WERI-Rb-1 (cell line): ENCODE measurements around the gene YWHAH.

Experiments
- DNase-seq: peaks from one replicate; pipeline ENCODE4 v3.0.0-alpha.2; 2020
- H3K27ac ChIP-seq: fragments of 250-450 bp; sonication (Bioruptor Pico); 2 replicates; pipeline ENCODE4 v1.5.1; 2020; ENCODE audit warnings: mild to moderate bottlenecking, moderate library complexity
- H3K27me3 ChIP-seq: fragments of 250-450 bp; sonication (Bioruptor Pico); 2 replicates; pipeline ENCODE4 v1.5.1; 2021; ENCODE audit warnings: mild to moderate bottlenecking, low read depth, moderate library complexity; ENCODE audit not compliant: insufficient read depth, severe bottlenecking
- H3K36me3 ChIP-seq: fragments of 250-450 bp; sonication (Bioruptor Pico); 2 replicates; pipeline ENCODE4 v1.5.1; 2020; ENCODE audit warnings: mild to moderate bottlenecking, moderate library complexity
- H3K4me3 ChIP-seq: 2 replicates; pipeline ENCODE4 v1.5.1; 2011; ENCODE audit warnings: low read depth, mild to moderate bottlenecking, control low read depth, low read length
- H3K9me3 ChIP-seq: fragments of 250-450 bp; sonication (Bioruptor Pico); 2 replicates; pipeline ENCODE4 v1.5.1; 2021; ENCODE audit warnings: mild to moderate bottlenecking, moderate library complexity; ENCODE audit not compliant: severe bottlenecking
- CTCF ChIP-seq: IDR thresholded peaks from 2 replicates; pipeline ENCODE4 v1.5.1; 2011; ENCODE audit warnings: low read depth, mild to moderate bottlenecking, control low read depth, inconsistent platforms, low read length

Gene YWHAH

GRCh38 chr22:31952094-31952401 lies 7.7 kb downstream of the YWHAH start:
- Histone ChIP-seq H3K27ac (no peak overlapping the region), H3K4me3 (no peak overlapping the region), H3K36me3 (peaks cover 87% of the 10 kb centered on the region), H3K9me3 (no peaks in the 10 kb centered on the region), H3K27me3 (no peaks in the 10 kb centered on the region)
- peak; percentile 18; the same call in 1 of the 2 replicates for TF ChIP-seq CTCF
- no peak for DNase-seq

GRCh38 chr22:31952472-31952871 lies 8.1 kb downstream of the YWHAH start:
- H3K9me3 ChIP-seq, result no peaks in the 10 kb centered on the region
- DNase-seq, result no peak
- H3K27ac ChIP-seq, result no peak overlapping the region
- no peaks in the 10 kb centered on the region for H3K27me3 ChIP-seq
- no peak for TF ChIP-seq CTCF
- peaks cover 84% of the 10 kb centered on the region for H3K36me3 ChIP-seq
- H3K4me3 ChIP-seq, result no peak overlapping the region

- no peak overlapping the region for H3K4me3 ChIP-seq
- H3K27ac ChIP-seq, result no peak overlapping the region
- peaks cover 84% of the 10 kb centered on the region for H3K36me3 ChIP-seq
- TF ChIP-seq CTCF, result no peak
- no peak for DNase-seq
- H3K9me3 ChIP-seq, result no peaks in the 10 kb centered on the region
- H3K27me3 ChIP-seq, result no peaks in the 10 kb centered on the region
Measured at GRCh38 chr22:31953261-31953660, 8.9 kb downstream of the YWHAH start.

- Histone ChIP-seq H3K27me3 (no peaks in the 10 kb centered on the region), H3K4me3 (no peak overlapping the region), H3K27ac (no peak overlapping the region), H3K9me3 (no peaks in the 10 kb centered on the region), H3K36me3 (peaks cover 75% of the 10 kb centered on the region)
- TF ChIP-seq CTCF, result no peak
- no peak for DNase-seq
Measured at GRCh38 chr22:31954535-31955523, 10.5 kb downstream of the YWHAH start.

GRCh38 chr22:31956360-31956759 lies 12.0 kb downstream of the YWHAH start:
- TF ChIP-seq CTCF, result no peak
- no peak overlapping the region for H3K27ac ChIP-seq
- H3K27me3 ChIP-seq, result no peaks in the 10 kb centered on the region
- no peak overlapping the region for H3K4me3 ChIP-seq
- H3K36me3 ChIP-seq, result peaks cover 62% of the 10 kb centered on the region
- no peaks in the 10 kb centered on the region for H3K9me3 ChIP-seq
- DNase-seq, result no peak
